Astrocyte (in vitro differentiated cells and primary cell): ENCODE data around the gene SRRT.

Source experiments
- EZH2 ChIP-seq: IDR thresholded peaks from 2 replicates; pipeline ENCODE4 v1.6.1; 2012; ENCODE audit warnings: mild to moderate bottlenecking, low read length, inconsistent platforms; ENCODE audit not compliant: insufficient read depth
- TF ChIP-seq, protein P1 (sequence below): IDR thresholded peaks from 2 replicates; pipeline ENCODE4 v1.5.1; 2011; ENCODE audit warnings: low read depth, mild to moderate bottlenecking, inconsistent platforms, low read length, moderate library complexity; ENCODE audit not compliant: insufficient read depth

DNA sequence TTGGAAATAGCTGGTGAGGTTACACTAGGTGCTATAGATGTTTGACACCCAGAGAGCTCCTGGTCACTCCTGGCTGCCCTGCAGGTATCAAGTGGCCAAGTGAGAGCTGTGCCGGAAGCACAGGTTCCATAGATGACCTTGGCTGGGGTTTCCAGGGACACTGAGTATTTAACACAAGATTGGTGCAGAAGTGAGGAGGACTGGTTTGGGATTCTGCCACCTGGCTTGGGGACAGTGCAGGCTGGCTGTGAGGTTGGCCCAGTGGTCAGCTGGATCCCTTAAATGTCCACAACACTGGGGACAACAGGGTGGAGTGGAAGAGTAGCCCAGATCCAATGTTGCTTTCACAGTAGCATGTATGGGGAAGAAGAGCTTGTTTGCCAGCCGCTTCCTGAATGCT lies 26.1 kb downstream of the SRRT start:
- TF ChIP-seq, protein P1, sequence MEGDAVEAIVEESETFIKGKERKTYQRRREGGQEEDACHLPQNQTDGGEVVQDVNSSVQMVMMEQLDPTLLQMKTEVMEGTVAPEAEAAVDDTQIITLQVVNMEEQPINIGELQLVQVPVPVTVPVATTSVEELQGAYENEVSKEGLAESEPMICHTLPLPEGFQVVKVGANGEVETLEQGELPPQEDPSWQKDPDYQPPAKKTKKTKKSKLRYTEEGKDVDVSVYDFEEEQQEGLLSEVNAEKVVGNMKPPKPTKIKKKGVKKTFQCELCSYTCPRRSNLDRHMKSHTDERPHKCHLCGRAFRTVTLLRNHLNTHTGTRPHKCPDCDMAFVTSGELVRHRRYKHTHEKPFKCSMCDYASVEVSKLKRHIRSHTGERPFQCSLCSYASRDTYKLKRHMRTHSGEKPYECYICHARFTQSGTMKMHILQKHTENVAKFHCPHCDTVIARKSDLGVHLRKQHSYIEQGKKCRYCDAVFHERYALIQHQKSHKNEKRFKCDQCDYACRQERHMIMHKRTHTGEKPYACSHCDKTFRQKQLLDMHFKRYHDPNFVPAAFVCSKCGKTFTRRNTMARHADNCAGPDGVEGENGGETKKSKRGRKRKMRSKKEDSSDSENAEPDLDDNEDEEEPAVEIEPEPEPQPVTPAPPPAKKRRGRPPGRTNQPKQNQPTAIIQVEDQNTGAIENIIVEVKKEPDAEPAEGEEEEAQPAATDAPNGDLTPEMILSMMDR = no peak
- TF ChIP-seq EZH2 = no peak
